ENCODE data around the gene USP10. TPM values are rescaled to one million over a fixed set of nuclear protein-coding genes. Genes with fewer than 3 reads are reported as not detected.

USP10 gene
- total RNA-seq, 1 experiment from 2014 or later: 203 TPM

DNA sequence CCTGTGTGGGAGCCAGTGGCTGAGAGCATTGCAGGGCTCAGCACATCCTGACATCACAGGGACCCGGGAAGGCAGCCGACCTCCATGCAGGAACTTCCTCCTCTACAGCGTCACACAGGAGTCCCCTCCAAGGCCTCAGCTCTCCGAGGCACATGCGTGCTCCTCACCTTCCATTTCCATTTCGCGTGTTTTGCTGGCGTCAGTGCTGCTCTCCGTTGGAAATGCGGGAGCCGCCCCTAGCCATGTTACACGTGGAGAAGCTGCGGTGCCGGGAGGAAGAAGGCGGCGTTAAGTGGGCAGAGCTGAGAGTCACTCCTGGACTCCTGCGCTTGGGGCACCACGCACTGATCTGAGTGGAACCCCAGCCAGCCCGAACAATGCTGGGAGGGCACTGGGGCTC is 94.8 kb downstream of the USP10 start:
- TF ChIP-seq, protein P1, sequence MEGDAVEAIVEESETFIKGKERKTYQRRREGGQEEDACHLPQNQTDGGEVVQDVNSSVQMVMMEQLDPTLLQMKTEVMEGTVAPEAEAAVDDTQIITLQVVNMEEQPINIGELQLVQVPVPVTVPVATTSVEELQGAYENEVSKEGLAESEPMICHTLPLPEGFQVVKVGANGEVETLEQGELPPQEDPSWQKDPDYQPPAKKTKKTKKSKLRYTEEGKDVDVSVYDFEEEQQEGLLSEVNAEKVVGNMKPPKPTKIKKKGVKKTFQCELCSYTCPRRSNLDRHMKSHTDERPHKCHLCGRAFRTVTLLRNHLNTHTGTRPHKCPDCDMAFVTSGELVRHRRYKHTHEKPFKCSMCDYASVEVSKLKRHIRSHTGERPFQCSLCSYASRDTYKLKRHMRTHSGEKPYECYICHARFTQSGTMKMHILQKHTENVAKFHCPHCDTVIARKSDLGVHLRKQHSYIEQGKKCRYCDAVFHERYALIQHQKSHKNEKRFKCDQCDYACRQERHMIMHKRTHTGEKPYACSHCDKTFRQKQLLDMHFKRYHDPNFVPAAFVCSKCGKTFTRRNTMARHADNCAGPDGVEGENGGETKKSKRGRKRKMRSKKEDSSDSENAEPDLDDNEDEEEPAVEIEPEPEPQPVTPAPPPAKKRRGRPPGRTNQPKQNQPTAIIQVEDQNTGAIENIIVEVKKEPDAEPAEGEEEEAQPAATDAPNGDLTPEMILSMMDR (conservative IDR thresholded peaks at IDR 0.05): no peak
- WGBS (ENCODE audit: extremely low coverage, insufficient read length, low lambda C conversion rate): no CpG with 5 or more reads among the region's 19 CpGs
- no peak overlapping the region for H3K27ac Mint-ChIP-seq

More for the DNA sequence above, 94.8 kb downstream of the USP10 start:
- Mint-ChIP-seq H3K36me3 (ENCODE audit: insufficient read depth in 1 of 3, low read depth in 3 of 3) (no peaks in the 10 kb centered on the region), H3K4me3 (no peak overlapping the region), H3K4me1 (0 out of 4 replicates have a peak, but pooled peaks cover 0 to 4% of the 10 kb centered on the region in 2 experiments), H3K9me3 (no peaks in the 10 kb centered on the region), H3K27me3 (ENCODE audit: low read depth) (no peaks in the 10 kb centered on the region)
- Histone ChIP-seq H2AK5ac (ENCODE audit: insufficient read length, low read length) (no peak overlapping the region), H2AFZ (ENCODE audit: low read length) (no peak overlapping the region), H2BK120ac (ENCODE audit: low read depth, low read length, poor library complexity, severe bottlenecking) (no peak overlapping the region), H3K27ac (ENCODE audit: insufficient read length, low read depth, low read length) (no peak overlapping the region), H3K14ac (ENCODE audit: insufficient read depth, low read length) (no peak overlapping the region), H3K23ac (ENCODE audit: insufficient read length, low read depth, low read length) (no peak overlapping the region), H4K8ac (replicated peaks; ENCODE audit: insufficient read length, low read depth, low read length) (no peak overlapping the region), H4K20me1 (ENCODE audit: control insufficient read depth, insufficient read depth, insufficient read length) (no peaks in the 10 kb centered on the region), H3K18ac (ENCODE audit: insufficient read length, low read depth, low read length) (no peak overlapping the region), H3K27me3 (ENCODE audit: insufficient read depth, low read length) (no peaks in the 10 kb centered on the region), H2BK15ac (ENCODE audit: low read depth, low read length) (no peak overlapping the region), H3K79me1 (ENCODE audit: insufficient read depth, low read depth, low read length, poor library complexity, severe bottlenecking) (no peaks in the 10 kb centered on the region), H3K79me2 (ENCODE audit: insufficient read depth, low read length) (no peaks in the 10 kb centered on the region), H3K23me2 (ENCODE audit: insufficient read length, low read depth, low read length, poor library complexity, severe bottlenecking) (no peaks in the 10 kb centered on the region), H2BK12ac (ENCODE audit: insufficient read length, low read depth, low read length) (no peak overlapping the region), H3K4me1 (ENCODE audit: insufficient read depth, low read length) (no peaks in the 10 kb centered on the region), H4K5ac (ENCODE audit: insufficient read length, low read depth, low read length) (no peak overlapping the region), H2BK20ac (ENCODE audit: low read depth, low read length, poor library complexity, severe bottlenecking) (no peak overlapping the region), H3K4ac (ENCODE audit: low read depth, low read length) (no peak overlapping the region), H3K9me3 (ENCODE audit: control insufficient read depth, low read depth, low read length) (no peaks in the 10 kb centered on the region), H3T11ph (ENCODE audit: low read length) (no peak overlapping the region), H4K91ac (ENCODE audit: insufficient read length, low read depth, low read length) (no peak overlapping the region), H3K9ac (ENCODE audit: extremely low read depth, insufficient read length, low read length) (no peak overlapping the region), H2BK5ac (ENCODE audit: insufficient read length, low read length) (no peak overlapping the region), H3K4me2 (ENCODE audit: insufficient read depth, insufficient read length, low read length) (no peak overlapping the region), H3K56ac (ENCODE audit: insufficient read length, low read depth, low read length) (no peak overlapping the region)
- DNase-seq: no peak

Data from H9 (cell line).